Karpas-422 (cell line): ENCODE measurements around the gene RSF1. TPM values are rescaled to one million over a fixed set of nuclear protein-coding genes. Genes with fewer than 3 reads are reported as not detected.

Experiments used
- DNase-seq: peaks from one replicate; pipeline ENCODE4 v3.0.0-alpha.2; 2015
- H2AFZ ChIP-seq: fragments of 200-600 bp; sonication (generic); 2 replicates; pipeline ENCODE4 v1.6.1; 2014; ENCODE audit warnings: antibody characterized with exemption, low read length, mixed read lengths
- H3K27ac ChIP-seq: fragments of 200-600 bp; sonication (generic); 2 replicates; pipeline ENCODE4 v1.5.1; 2014; ENCODE audit warnings: mild to moderate bottlenecking, low read length, moderate library complexity
- H3K27me3 ChIP-seq: fragments of 200-600 bp; sonication (generic); 2 replicates; pipeline ENCODE4 v1.6.1; 2014; ENCODE audit warnings: low read length, mixed read lengths
- H3K36me3 ChIP-seq: fragments of 200-600 bp; sonication (generic); 2 replicates; pipeline ENCODE4 v1.6.1; 2014; ENCODE audit warnings: low read length, mixed read lengths; ENCODE audit not compliant: insufficient read depth
- H3K4me1 ChIP-seq: fragments of 200-600 bp; sonication (generic); 2 replicates; pipeline ENCODE4 v1.6.1; 2014; ENCODE audit warnings: mild to moderate bottlenecking, low read length, mixed read lengths
- H3K4me2 ChIP-seq: fragments of 200-600 bp; sonication (generic); 2 replicates; pipeline ENCODE4 v1.6.1; 2014; ENCODE audit warnings: low read length, low read depth, mild to moderate bottlenecking; ENCODE audit not compliant: poor library complexity, severe bottlenecking
- H3K4me3 ChIP-seq: fragments of 200-600 bp; sonication (generic); 2 replicates; pipeline ENCODE4 v1.5.1; 2014; ENCODE audit warnings: mild to moderate bottlenecking, antibody characterized with exemption, low read length, mixed read lengths
- H3K79me2 ChIP-seq: fragments of 200-600 bp; sonication (generic); 2 replicates; pipeline ENCODE4 v1.6.1; 2014; ENCODE audit warnings: mild to moderate bottlenecking, low read length, mixed read lengths
- H3K9ac ChIP-seq: fragments of 200-600 bp; sonication (generic); 2 replicates; pipeline ENCODE4 v1.6.0; 2014; ENCODE audit warnings: low read length
- H3K9me2 ChIP-seq: fragments of 200-600 bp; sonication (generic), shearing (Covaris generic); replicated peaks from 2 replicates; pipeline ENCODE4 v1.6.0; 2014; ENCODE audit warnings: mild to moderate bottlenecking, low read length, moderate library complexity; ENCODE audit not compliant: insufficient read depth
- H3K9me3 ChIP-seq: fragments of 300-700, 200-600 bp; sonication (generic); 2 replicates; pipeline ENCODE4 v1.6.1; 2014; ENCODE audit warnings: low read length, mixed read lengths
- H4K20me1 ChIP-seq: fragments of 200-600 bp; sonication (generic); 2 replicates; pipeline ENCODE4 v1.6.1; 2014; ENCODE audit warnings: mild to moderate bottlenecking, antibody characterized with exemption, low read length, low read depth; ENCODE audit not compliant: insufficient read depth
- total RNA-seq: library from RNA; depleted of rRNA; stranded (reverse); fragments of >200 nt; shearing (Covaris generic); gene quantifications from 2 replicates; pipeline ENCODE4 v1.2.3, GENCODE V29; 2014; ENCODE audit warnings: low replicate concordance

The RSF1 gene
- total RNA-seq, 1 experiment from 2014 or later: 45.1 TPM

DNA sequence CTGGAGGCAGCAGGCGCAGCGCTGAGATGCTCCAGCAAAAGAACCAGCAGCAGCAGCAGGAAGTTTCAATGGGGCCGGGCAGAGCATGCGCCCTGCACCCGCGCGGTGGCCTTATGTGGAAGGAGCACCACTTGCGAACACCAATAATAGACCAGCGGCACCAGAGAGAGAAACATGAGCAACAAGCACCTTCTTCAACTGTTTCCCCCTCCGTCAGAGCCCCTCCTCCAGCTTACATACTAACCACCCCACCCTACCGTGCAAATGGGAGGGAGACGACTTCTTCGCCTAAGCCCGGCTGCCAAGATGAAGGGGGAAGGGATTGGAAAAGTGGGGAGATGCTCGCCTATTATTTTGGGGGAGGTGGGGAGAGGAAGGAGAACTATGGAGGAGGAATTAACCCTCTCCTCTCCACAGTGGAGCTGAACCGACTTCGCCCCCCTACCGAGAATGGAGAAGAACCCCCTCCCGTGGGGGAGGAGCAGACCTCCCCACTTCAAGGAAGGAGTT is 1.1 kb downstream of the RSF1 start:
- no peaks in the 10 kb centered on the region for H3K27me3 ChIP-seq
- H3K79me2 ChIP-seq: peaks cover 59% of the 10 kb centered on the region
- H3K9me2 ChIP-seq: no peaks in the 10 kb centered on the region
- peak overlapping the region; percentile 93 for H3K27ac ChIP-seq
- H3K9ac ChIP-seq: peak overlapping the region; percentile 98
- peaks cover 24% of the 10 kb centered on the region for H4K20me1 ChIP-seq
- H3K4me3 ChIP-seq: peak overlapping the region; percentile 87
- H3K4me2 ChIP-seq: peak overlapping the region; percentile 100
- H3K4me1 ChIP-seq: peaks cover 41% of the 10 kb centered on the region
- DNase-seq: peak; percentile 95
- no peaks in the 10 kb centered on the region for H3K9me3 ChIP-seq
- H3K36me3 ChIP-seq: 0 out of 2 replicates have a peak, but pooled peaks cover 3% of the 10 kb centered on the region
- H2AFZ ChIP-seq: no peak overlapping the region

DNA sequence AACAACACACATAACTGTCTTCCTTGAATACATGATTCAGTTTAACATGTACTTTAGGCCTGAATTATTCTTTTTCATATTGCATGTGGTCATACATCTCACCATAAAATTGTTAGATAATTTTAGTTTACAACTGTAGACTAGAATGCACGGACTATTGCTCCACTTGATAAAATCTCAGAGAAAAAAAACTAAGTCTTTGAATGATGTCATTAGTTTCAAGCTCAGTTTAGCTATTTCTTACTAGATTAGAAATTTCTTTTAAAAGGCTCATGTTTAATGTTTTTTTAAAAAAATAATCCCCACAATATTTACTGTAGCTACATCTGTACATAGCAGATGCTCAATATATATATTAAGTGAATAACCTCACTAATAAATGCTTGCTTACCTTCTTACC is 5.1 kb downstream of the RSF1 start:
- peaks cover 9% of the 10 kb centered on the region for H3K36me3 ChIP-seq
- no peak overlapping the region for H3K9ac ChIP-seq
- no peaks in the 10 kb centered on the region for H3K27me3 ChIP-seq
- H2AFZ ChIP-seq: no peak overlapping the region
- no peak overlapping the region for H3K27ac ChIP-seq
- peaks cover 31% of the 10 kb centered on the region for H4K20me1 ChIP-seq
- peaks cover 34% of the 10 kb centered on the region for H3K4me1 ChIP-seq
- H3K9me2 ChIP-seq: no peaks in the 10 kb centered on the region
- no peak for DNase-seq
- H3K4me2 ChIP-seq: no peak overlapping the region
- peaks cover 98% of the 10 kb centered on the region for H3K79me2 ChIP-seq
- H3K9me3 ChIP-seq: no peaks in the 10 kb centered on the region
- H3K4me3 ChIP-seq: no peak overlapping the region

DNA sequence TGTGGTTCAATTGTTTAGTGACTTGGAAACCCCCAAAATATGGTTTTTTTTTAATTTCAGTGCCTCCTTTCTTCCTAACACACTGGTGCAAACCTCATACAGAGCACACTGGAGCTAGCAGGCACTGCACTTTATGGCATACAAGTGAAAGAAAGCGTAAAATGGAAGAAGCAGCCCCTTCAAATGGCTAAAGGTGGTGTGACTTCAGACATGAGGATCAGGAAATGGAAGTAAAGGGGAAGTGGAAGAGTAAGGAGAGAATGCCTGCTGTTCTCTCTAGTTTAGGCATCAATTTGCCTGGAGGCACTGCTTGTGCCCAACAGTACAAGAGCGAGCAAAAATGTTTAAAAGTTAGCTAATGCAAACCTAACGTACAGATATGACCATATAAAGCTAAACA is 5.7 kb downstream of the RSF1 start:
- no peak for DNase-seq
- Histone ChIP-seq H2AFZ (no peak overlapping the region), H3K79me2 (peaks cover 98% of the 10 kb centered on the region), H3K36me3 (peaks cover 9% of the 10 kb centered on the region), H3K4me3 (no peak overlapping the region), H3K27ac (no peak overlapping the region), H3K9me3 (no peaks in the 10 kb centered on the region), H3K4me1 (peaks cover 34% of the 10 kb centered on the region), H3K4me2 (no peak overlapping the region), H3K27me3 (no peaks in the 10 kb centered on the region), H3K9ac (no peak overlapping the region), H3K9me2 (no peaks in the 10 kb centered on the region), H4K20me1 (peaks cover 31% of the 10 kb centered on the region)

DNA sequence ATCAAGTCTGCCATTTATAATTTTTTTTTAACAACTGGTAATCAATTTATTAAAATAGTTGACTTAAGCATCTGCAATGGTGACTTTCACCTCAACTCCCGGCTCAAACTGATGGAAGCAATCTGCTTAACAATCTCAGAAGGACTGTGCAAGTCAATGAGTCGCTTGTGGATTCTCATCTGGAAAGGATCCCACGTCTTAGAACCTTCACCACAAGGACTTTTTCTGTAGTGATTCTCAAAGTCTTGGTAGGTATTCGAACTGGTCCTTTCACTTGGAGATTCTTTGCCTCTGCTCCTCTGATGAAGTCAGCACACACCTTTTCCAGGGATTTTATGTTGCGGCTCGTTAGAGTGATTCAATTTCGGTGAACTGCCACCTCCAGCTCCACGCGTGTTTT is 7.3 kb downstream of the RSF1 start:
- DNase-seq: no peak
- Histone ChIP-seq H3K9me3 (no peaks in the 10 kb centered on the region), H3K9me2 (no peaks in the 10 kb centered on the region), H3K4me1 (peaks cover 28% of the 10 kb centered on the region), H2AFZ (no peak overlapping the region), H4K20me1 (peaks cover 24% of the 10 kb centered on the region), H3K27ac (no peak overlapping the region), H3K79me2 (peaks cover 98% of the 10 kb centered on the region), H3K4me2 (no peak overlapping the region), H3K27me3 (no peaks in the 10 kb centered on the region), H3K4me3 (no peak overlapping the region), H3K36me3 (peaks cover 9% of the 10 kb centered on the region), H3K9ac (no peak overlapping the region)

DNA sequence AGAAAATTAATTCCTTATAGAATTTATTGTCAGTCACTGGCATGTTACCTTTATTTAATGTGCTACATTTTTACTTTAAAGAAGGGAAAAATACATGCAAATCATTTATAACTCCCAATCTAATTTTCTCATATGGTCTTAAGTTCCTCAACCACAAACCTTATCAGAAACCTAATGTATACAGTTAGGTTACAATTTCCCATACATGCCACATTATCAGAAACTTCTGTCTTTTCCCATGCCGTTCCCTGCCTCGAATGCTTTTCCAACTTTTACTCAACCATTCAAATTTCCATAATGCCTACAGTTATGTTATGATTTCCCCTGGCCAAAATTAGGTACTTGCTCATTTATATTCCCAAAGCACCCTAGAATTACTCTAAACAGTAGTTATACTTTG is 13.5 kb downstream of the RSF1 start:
- Histone ChIP-seq H3K9me2 (no peaks in the 10 kb centered on the region), H3K4me1 (peaks cover 14% of the 10 kb centered on the region), H3K36me3 (peaks cover 6% of the 10 kb centered on the region; the same call in 1 of the 2 replicates), H3K9me3 (no peaks in the 10 kb centered on the region), H2AFZ (no peak overlapping the region), H3K4me3 (no peak overlapping the region), H3K4me2 (no peak overlapping the region), H3K27ac (no peak overlapping the region), H3K27me3 (no peaks in the 10 kb centered on the region), H3K9ac (no peak overlapping the region), H3K79me2 (peaks cover 98% of the 10 kb centered on the region), H4K20me1 (peaks cover 22% of the 10 kb centered on the region)
- DNase-seq: no peak

DNA sequence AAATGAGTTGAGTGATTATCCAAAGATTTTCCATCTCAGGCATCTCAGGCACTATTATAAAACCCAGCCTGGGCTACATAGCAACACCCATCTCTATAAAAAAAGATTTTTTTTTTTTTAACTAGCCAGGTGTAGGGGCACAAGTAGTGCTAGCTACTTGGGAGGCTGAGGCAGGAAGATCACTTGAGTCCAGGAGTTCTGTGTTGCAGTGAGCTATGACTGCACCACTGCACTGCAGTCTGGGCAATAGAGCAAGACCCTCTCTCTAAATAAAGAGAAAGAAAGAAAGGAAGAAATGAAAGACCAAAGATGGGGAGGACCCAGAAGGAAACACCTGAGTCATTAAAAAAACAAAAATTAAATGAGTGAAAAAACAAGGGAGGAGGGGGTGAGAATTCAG is 14.1 kb downstream of the RSF1 start:
- H3K4me2 ChIP-seq: no peak overlapping the region
- no peaks in the 10 kb centered on the region for H3K9me2 ChIP-seq
- H3K36me3 ChIP-seq: peaks cover 6% of the 10 kb centered on the region; the same call in 1 of the 2 replicates
- no peak overlapping the region for H3K27ac ChIP-seq
- H3K9me3 ChIP-seq: no peaks in the 10 kb centered on the region
- no peak overlapping the region for H3K4me3 ChIP-seq
- no peak overlapping the region for H2AFZ ChIP-seq
- H3K27me3 ChIP-seq: no peaks in the 10 kb centered on the region
- peaks cover 98% of the 10 kb centered on the region for H3K79me2 ChIP-seq
- H4K20me1 ChIP-seq: peaks cover 22% of the 10 kb centered on the region
- H3K4me1 ChIP-seq: peaks cover 14% of the 10 kb centered on the region
- no peak for DNase-seq
- H3K9ac ChIP-seq: no peak overlapping the region

DNA sequence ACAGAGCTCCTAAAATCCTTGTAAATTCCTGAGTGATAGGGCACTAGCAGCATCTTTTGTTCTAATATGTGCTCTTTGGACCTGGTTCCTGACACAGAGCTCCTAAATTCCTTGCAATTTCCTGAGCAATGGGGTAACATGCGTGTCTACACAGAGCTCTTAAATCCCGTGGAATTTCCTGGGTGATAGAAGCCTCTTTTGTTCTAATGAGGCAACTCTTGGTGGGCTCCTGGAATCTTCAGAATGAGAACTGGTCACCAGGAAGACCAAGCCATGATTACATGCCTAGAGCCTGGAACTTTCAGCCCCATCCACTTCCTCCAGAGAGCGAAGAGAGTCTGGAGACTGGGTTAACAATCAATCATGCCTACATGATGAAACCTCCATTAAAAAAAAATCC is 19.0 kb downstream of the RSF1 start:
- H3K9me3 ChIP-seq: no peaks in the 10 kb centered on the region; the same call in 1 of the 2 replicates
- DNase-seq: no peak
- no peak overlapping the region for H3K4me2 ChIP-seq
- H3K4me1 ChIP-seq: no peaks in the 10 kb centered on the region; the same call in 1 of the 2 replicates
- peaks cover 2% of the 10 kb centered on the region; the same call in 1 of the 2 replicates for H3K36me3 ChIP-seq
- H2AFZ ChIP-seq: no peak overlapping the region
- no peaks in the 10 kb centered on the region for H3K9me2 ChIP-seq
- H3K27ac ChIP-seq: no peak overlapping the region
- peaks cover 12% of the 10 kb centered on the region for H4K20me1 ChIP-seq
- no peak overlapping the region for H3K4me3 ChIP-seq
- H3K27me3 ChIP-seq: no peaks in the 10 kb centered on the region
- H3K79me2 ChIP-seq: peaks cover 100% of the 10 kb centered on the region
- H3K9ac ChIP-seq: no peak overlapping the region

DNA sequence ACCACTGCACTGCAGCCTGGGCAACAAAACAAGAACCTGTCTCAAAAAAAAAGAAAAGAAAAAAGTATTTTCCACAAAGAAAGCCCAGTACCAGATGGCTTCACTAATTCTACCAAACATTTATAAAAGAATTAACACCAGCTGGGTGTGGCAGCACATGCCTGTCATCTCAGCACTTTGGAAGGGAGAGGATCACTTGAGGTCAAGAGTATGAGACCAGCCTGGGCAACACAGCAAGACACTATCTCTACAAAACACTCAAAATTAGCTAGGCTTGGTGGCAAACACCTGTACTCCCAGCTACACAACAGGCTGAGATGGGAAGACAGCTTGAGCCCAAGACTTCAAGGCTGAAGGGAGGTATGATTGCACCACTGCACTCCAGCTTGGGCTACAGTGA is 20.1 kb downstream of the RSF1 start:
- no peaks in the 10 kb centered on the region for H3K9me2 ChIP-seq
- no peak overlapping the region for H2AFZ ChIP-seq
- H3K36me3 ChIP-seq: peaks cover 6% of the 10 kb centered on the region
- H3K4me3 ChIP-seq: no peak overlapping the region
- peaks cover 2% of the 10 kb centered on the region for H3K9me3 ChIP-seq
- no peak for DNase-seq
- no peaks in the 10 kb centered on the region for H3K27me3 ChIP-seq
- peaks cover 100% of the 10 kb centered on the region for H3K79me2 ChIP-seq
- no peak overlapping the region for H3K4me2 ChIP-seq
- no peak overlapping the region for H3K9ac ChIP-seq
- H4K20me1 ChIP-seq: peaks cover 8% of the 10 kb centered on the region
- no peak overlapping the region for H3K27ac ChIP-seq
- no peaks in the 10 kb centered on the region; the same call in 1 of the 2 replicates for H3K4me1 ChIP-seq
